A549 (cell line): Measurements from ENCODE around the gene ALG3. TPM values are rescaled to one million over a fixed set of nuclear protein-coding genes. Genes with fewer than 3 reads are reported as not detected.

Experiments
- ATAC-seq, 2 experiments: fragments of 200-7000 bp in 1 of 2; fragments of >200 bp in 1 of 2; cut with Nextera tagmentation in 1 of 2; cut with Tn5 transposase in 1 of 2; 3 replicates each; pipeline versions ENCODE4 v1.8.0 to v1.9.1; 2018 to 2020; ENCODE audit warnings: mild to moderate bottlenecking in 1 of 2, moderate library complexity in 1 of 2
- CTCF ChIA-PET: fragments of 300-600 bp; sonication (Branson Sonifier 250); formaldehyde crosslinking; extraction: SDS; loops from one replicate; lab custom pipeline; 2021; ENCODE audit warnings: antibody characterized with exemption, inconsistent platforms; lab: Yijun Ruan, JAX
- POLR2A ChIA-PET: fragments of 350-600 bp; formaldehyde crosslinking; extraction: SDS; loops from one replicate; lab custom pipeline; 2021; ENCODE audit warnings: antibody characterized with exemption, inconsistent platforms; lab: Yijun Ruan, JAX
- DNase-seq, 2 experiments: peaks; one replicate each; pipeline versions ENCODE4 v3.0.0 to v3.0.0-alpha.2; 2011 to 2016; ENCODE audit warnings: low read depth in 1 of 2, low spot score in 1 of 2
- FAIRE-seq: peaks from 2 replicates; lab custom pipeline; 2011; peaks lifted over from hg19 to GRCh38; lab: Jason Lieb, UNC
- H3K27ac ChIP-seq, 2 experiments: fragments of >200 bp; sonication (Bioruptor Twin); formaldehyde crosslinking; 3 replicates each; pipeline ENCODE4 v1.5.1; 2016 to 2017
- H3K4me1 ChIP-seq: fragments of >200 bp; sonication (Bioruptor Twin); formaldehyde crosslinking; 3 replicates; pipeline ENCODE4 v1.6.1; 2016
- H3K4me2 ChIP-seq: fragments of >200 bp; sonication (Bioruptor Twin); formaldehyde crosslinking; 3 replicates; pipeline ENCODE4 v1.6.1; 2016
- H3K4me3 ChIP-seq: fragments of >200 bp; sonication (Bioruptor Twin); formaldehyde crosslinking; 3 replicates; pipeline ENCODE4 v1.5.1; 2016
- H3K9me3 ChIP-seq: fragments of >200 bp; sonication (Bioruptor Twin); formaldehyde crosslinking; 3 replicates; pipeline ENCODE4 v1.6.1; 2016
- BHLHE40 ChIP-seq: IDR thresholded peaks from 2 replicates; pipeline ENCODE4 v1.6.1; 2012; ENCODE audit warnings: low read depth, low read length, inconsistent platforms
- CBX8 ChIP-seq: fragments of 200-600 bp; sonication (generic); IDR thresholded peaks from 2 replicates; pipeline ENCODE4 v1.6.1; 2016
- JUN ChIP-seq, 2 experiments: fragments of >200 bp; sonication (Bioruptor Twin); formaldehyde crosslinking; IDR thresholded peaks; 2 replicates in 1 of 2; 3 replicates in 1 of 2; pipeline ENCODE4 v1.6.1; 2016 to 2017
- MAZ ChIP-seq: fragments of 150-350 bp; IDR thresholded peaks from 2 replicates; pipeline ENCODE4 v1.6.1; 2014; ENCODE audit warnings: antibody characterized with exemption, low read depth, low read length, borderline replicate concordance
- NPAS2 ChIP-seq: fragments of 250-450 bp; sonication (Bioruptor Pico); IDR thresholded peaks from 2 replicates; pipeline ENCODE4 v1.8.0; 2022; ENCODE audit warnings: mild to moderate bottlenecking, moderate library complexity, borderline replicate concordance
- NR3C1 ChIP-seq: fragments of >200 bp; sonication (Bioruptor Twin); formaldehyde crosslinking; IDR thresholded peaks from 3 replicates; pipeline ENCODE4 v1.6.1; 2017
- PHF8 ChIP-seq: fragments of 200-600 bp; sonication (generic); IDR thresholded peaks from 2 replicates; pipeline ENCODE4 v1.6.1; 2016; ENCODE audit warnings: low read depth, mild to moderate bottlenecking, antibody characterized with exemption, moderate library complexity, borderline replicate concordance
- RAD21 ChIP-seq, 2 experiments: fragments of >200 bp in 1 of 2; sonication (Bioruptor Twin) in 1 of 2; formaldehyde crosslinking in 1 of 2; IDR thresholded peaks in 1 of 2; conservative IDR thresholded peaks in 1 of 2; 2 replicates in 1 of 2; 3 replicates in 1 of 2; pipeline ENCODE4 v1.6.1; 2012 to 2018; ENCODE audit warnings: inconsistent platforms in 1 of 2
- TFCP2L1 ChIP-seq: fragments of 250-450 bp; sonication (Bioruptor Pico); IDR thresholded peaks from 2 replicates; pipeline ENCODE4 v1.5.0; 2021; ENCODE audit warnings: mild to moderate bottlenecking
- WGBS: methylation state at CpG from one replicate; pipeline ENCODE4 v1.1.6; 2017; ENCODE audit errors: missing lambda C conversion rate; 5-methylcytosine and 5-hydroxymethylcytosine counted together
- polyA plus RNA-seq, 4 experiments: library from polyadenylated mRNA; depleted of rRNA in 3 of 4; stranded (reverse); fragments of >200 nt; fragmentation: RNase III in 1 of 4; extraction: RNeasy Plus Mini Kit Qiagen cat#74134 plus additional on column Dnase treatment in 1 of 4; gene quantifications; 2 replicates in 3 of 4; 3 replicates in 1 of 4; pipeline ENCODE4 v1.2.3, GENCODE V29; 2011 to 2017
- TF ChIP-seq, protein P1 (sequence below): fragments of 250-450 bp; sonication (Bioruptor Pico); IDR thresholded peaks from 2 replicates; pipeline ENCODE4 v1.5.0; 2021; ENCODE audit warnings: mild to moderate bottlenecking, moderate library complexity, borderline replicate concordance
- TF ChIP-seq, protein P2 (sequence below): fragments of 200-600 bp; sonication (generic); IDR thresholded peaks from 2 replicates; pipeline ENCODE4 v1.6.1; 2016; ENCODE audit warnings: antibody characterized with exemption, mild to moderate bottlenecking, moderate library complexity

ALG3 gene
- polyA plus RNA-seq, 2 of the 4 experiments (the other 2 are of a cell fraction) = 49.1 to 59.6 TPM

DNA sequence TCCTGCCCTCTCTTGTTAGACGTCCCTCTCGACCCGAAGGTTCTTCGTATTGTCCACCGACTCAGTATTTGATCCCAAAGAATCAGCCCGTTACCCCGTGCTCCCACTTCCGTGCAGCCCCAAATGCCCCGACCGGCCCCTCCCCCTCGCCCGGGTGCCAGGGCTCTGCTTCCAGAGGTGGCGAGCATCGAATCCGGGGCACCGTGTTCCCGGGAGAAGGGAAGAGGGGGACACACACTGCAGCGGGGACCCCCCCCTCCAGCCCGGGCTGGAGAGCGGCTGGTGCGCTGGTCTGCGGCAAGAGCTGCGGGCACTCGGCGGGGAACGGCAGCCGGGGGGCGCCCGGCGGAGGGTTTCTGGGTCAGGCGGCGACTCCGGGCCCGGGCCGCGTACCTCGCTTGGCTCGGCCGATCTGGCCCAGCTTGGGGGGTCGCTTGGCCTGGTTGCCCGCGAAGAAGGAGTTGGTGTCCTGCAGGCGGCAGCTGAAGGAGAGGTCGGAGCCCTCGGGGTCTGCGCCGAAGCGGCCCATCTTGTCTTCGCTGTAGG lies 12.0 kb upstream of the ALG3 start:
- peak overlapping the region; percentile 10 to 80; a peak in 4 of 6 replicates for H3K27ac ChIP-seq
- ATAC-seq (peak in 1 of 2 experiments; percentile 5; a peak in 2 of 6 replicates), FAIRE-seq (no peak), DNase-seq (no peak)
- WGBS = no CpG with 5 or more reads among the region's 49 CpGs
- H3K4me3 ChIP-seq = peak overlapping the region; percentile 53
- H3K4me1 ChIP-seq = peaks cover 13% of the 10 kb centered on the region; the same call in 1 of the 3 replicates
- no peaks in the 10 kb centered on the region for H3K9me3 ChIP-seq
- ChIA-PET POLR2A (no interaction called here), CTCF (interaction anchor here (1.3 to 5.5 kb wide), 2 partner anchors 11 to 88 kb away, joined by 3 to 27 read pairs; partner anchors contain the start of gene EEF1AKMT4)
- TF ChIP-seq CBX8 = no peak
- no peak for TF ChIP-seq NR3C1
- TF ChIP-seq, protein P1, sequence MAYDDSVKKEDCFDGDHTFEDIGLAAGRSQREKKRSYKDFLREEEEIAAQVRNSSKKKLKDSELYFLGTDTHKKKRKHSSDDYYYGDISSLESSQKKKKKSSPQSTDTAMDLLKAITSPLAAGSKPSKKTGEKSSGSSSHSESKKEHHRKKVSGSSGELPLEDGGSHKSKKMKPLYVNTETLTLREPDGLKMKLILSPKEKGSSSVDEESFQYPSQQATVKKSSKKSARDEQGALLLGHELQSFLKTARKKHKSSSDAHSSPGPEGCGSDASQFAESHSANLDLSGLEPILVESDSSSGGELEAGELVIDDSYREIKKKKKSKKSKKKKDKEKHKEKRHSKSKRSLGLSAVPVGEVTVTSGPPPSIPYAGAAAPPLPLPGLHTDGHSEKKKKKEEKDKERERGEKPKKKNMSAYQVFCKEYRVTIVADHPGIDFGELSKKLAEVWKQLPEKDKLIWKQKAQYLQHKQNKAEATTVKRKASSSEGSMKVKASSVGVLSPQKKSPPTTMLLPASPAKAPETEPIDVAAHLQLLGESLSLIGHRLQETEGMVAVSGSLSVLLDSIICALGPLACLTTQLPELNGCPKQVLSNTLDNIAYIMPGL = no peak
- TF ChIP-seq NPAS2 (CRISPR knock-in tag) = no peak
- peak overlapping the region; percentile 99 for H3K4me2 ChIP-seq

DNA sequence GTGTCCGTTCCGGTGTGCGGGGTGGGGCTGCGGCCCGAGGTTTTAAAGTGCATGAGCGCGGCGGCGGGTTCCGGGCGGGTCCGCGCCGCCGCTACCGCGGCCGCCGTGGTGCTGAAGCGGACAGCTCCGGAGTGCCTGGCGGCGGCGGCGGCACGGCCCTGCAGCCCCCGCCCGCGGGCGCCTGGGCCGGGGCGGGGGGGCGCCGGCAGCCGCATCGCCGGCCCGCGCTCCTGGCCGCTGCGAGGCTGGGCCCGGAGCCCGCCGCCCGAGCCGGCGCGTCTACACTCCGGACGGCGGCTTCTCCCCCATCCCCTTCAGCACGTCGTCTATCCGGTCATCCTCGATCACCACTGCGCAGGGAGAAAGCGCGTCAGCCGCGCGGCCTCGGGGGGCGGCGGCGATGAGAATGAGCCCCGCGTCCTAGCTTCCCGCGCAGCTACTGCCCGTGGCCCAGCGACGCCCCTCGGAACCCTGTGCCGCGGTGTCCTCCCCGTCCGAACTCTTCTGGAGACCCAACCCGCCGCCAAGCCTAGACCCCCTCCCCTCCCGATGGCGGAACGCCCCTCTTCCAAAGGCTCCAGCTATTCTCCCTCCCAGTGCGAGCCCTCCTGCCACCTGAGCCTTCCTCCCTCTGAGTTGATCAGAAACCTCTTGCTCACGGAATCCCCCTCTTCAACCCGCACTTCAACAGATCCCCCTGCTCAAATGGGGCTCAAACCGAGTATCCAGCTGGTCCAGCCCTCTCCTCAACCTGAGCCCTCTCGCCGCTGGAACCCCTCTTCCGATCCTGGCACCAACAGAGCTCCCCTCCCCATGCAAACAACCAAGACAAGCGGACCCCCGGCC lies 11.3 kb upstream of the ALG3 start:
- FAIRE-seq = no peak
- POLR2A ChIA-PET = no interaction called here

DNA sequence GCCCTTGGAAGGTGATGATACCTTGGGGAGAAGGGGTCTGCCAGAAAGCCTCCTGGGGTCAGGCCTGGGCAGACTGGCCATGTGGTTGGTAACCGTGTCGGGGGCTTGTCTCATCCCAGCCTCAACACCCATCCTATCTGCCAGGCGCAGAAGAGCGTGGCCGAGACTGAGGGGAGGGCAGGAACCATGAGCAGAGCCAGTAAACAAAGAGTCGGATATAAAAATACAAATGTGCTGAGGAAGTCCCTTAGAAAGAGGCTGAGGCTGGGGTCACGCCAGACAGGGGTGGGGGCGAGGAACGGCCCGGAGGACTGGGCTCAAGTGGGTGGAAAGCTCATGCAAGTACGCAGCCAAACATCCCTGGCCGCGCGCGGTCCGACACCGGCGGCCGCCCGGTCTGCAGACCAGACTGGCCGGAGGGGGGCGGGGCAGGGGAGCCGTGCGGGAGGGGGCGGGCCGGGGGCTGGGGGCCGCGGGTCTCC lies 10.7 kb upstream of the ALG3 start:
- ChIA-PET POLR2A (no interaction called here), CTCF (interaction anchor here (1.1 to 5.5 kb wide), 3 partner anchors 10 to 115 kb away, joined by 3 to 27 read pairs (median 3); partner anchors contain the start of gene EEF1AKMT4)
- peak overlapping the region; percentile 99 for H3K4me2 ChIP-seq
- H3K27ac ChIP-seq = no peak overlapping the region
- 62% methylated on average over 13 of the region's 28 CpGs for WGBS
- TF ChIP-seq, protein P2, sequence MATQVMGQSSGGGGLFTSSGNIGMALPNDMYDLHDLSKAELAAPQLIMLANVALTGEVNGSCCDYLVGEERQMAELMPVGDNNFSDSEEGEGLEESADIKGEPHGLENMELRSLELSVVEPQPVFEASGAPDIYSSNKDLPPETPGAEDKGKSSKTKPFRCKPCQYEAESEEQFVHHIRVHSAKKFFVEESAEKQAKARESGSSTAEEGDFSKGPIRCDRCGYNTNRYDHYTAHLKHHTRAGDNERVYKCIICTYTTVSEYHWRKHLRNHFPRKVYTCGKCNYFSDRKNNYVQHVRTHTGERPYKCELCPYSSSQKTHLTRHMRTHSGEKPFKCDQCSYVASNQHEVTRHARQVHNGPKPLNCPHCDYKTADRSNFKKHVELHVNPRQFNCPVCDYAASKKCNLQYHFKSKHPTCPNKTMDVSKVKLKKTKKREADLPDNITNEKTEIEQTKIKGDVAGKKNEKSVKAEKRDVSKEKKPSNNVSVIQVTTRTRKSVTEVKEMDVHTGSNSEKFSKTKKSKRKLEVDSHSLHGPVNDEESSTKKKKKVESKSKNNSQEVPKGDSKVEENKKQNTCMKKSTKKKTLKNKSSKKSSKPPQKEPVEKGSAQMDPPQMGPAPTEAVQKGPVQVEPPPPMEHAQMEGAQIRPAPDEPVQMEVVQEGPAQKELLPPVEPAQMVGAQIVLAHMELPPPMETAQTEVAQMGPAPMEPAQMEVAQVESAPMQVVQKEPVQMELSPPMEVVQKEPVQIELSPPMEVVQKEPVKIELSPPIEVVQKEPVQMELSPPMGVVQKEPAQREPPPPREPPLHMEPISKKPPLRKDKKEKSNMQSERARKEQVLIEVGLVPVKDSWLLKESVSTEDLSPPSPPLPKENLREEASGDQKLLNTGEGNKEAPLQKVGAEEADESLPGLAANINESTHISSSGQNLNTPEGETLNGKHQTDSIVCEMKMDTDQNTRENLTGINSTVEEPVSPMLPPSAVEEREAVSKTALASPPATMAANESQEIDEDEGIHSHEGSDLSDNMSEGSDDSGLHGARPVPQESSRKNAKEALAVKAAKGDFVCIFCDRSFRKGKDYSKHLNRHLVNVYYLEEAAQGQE = no peak
- no peak for TF ChIP-seq BHLHE40
- no peak for TF ChIP-seq NR3C1
- no peak for TF ChIP-seq TFCP2L1
- H3K9me3 ChIP-seq = no peaks in the 10 kb centered on the region
- H3K4me3 ChIP-seq = no peak overlapping the region
- ATAC-seq = 0 out of 6 replicates have a peak, but pooled peaks of 1 of the 2 experiments have one; percentile 1
- no peak for DNase-seq
- no peak for FAIRE-seq
- peaks cover 13% of the 10 kb centered on the region; the same call in 1 of the 3 replicates for H3K4me1 ChIP-seq

More for the DNA sequence above, 11.3 kb upstream of the ALG3 start:
- peak overlapping the region; percentile 53 for H3K4me3 ChIP-seq
- H3K9me3 ChIP-seq = no peaks in the 10 kb centered on the region
- TF ChIP-seq, protein P2 = peak; percentile 56; the same call in 1 of the 2 replicates
- TF ChIP-seq PHF8 = no peak
- TF ChIP-seq JUN (IDR thresholded peaks at IDR 0.05) = 0 out of 5 replicates have a peak, but pooled peaks of 1 of the 2 experiments have one; percentile 23
- TF ChIP-seq RAD21 (conservative IDR thresholded peaks at IDR 0.05 in 1 of 2, IDR thresholded peaks at IDR 0.05 in 1 of 2) = no peak
- TF ChIP-seq MAZ = no peak
- H3K27ac ChIP-seq = no peak overlapping the region
- CTCF ChIA-PET = interaction anchor here (1.3 to 5.5 kb wide), 2 partner anchors 10 to 87 kb away, joined by 3 to 27 read pairs; partner anchors contain the start of gene EEF1AKMT4
- ATAC-seq (peak; percentile 42 to 60; a peak in 5 of 6 replicates), DNase-seq (peak; percentile 24 to 62)
- 5% methylated on average over 26 of the region's 91 CpGs for WGBS
- H3K4me1 ChIP-seq = peaks cover 13% of the 10 kb centered on the region; the same call in 1 of the 3 replicates
- peak overlapping the region; percentile 99 for H3K4me2 ChIP-seq
